Ishikawa (cell line): ENCODE measurements around the gene FIZ1.

Experiments
- CEBPB ChIP-seq: IDR thresholded peaks from 2 replicates; pipeline ENCODE4 v1.6.1; 2012
- CREB1 ChIP-seq: IDR thresholded peaks from 2 replicates; pipeline ENCODE4 v1.6.1; 2012; ENCODE audit warnings: low read depth
- EGR1 ChIP-seq: IDR thresholded peaks from 2 replicates; pipeline ENCODE4 v1.6.1; 2012
- EP300 ChIP-seq: IDR thresholded peaks from 2 replicates; pipeline ENCODE4 v1.6.1; 2012; ENCODE audit warnings: borderline replicate concordance
- FOXM1 ChIP-seq: IDR thresholded peaks from 2 replicates; pipeline ENCODE4 v1.6.1; 2012; ENCODE audit warnings: low read depth, borderline replicate concordance
- NFIC ChIP-seq: IDR thresholded peaks from 2 replicates; pipeline ENCODE4 v1.6.1; 2012
- RAD21 ChIP-seq: IDR thresholded peaks from 2 replicates; pipeline ENCODE4 v1.6.1; 2012; ENCODE audit warnings: low read depth
- REST ChIP-seq: IDR thresholded peaks from 2 replicates; pipeline ENCODE4 v1.6.1; 2012; ENCODE audit warnings: low read depth, mild to moderate bottlenecking
- TAF1 ChIP-seq: IDR thresholded peaks from 2 replicates; pipeline ENCODE4 v1.6.1; 2012; ENCODE audit warnings: low read depth, mild to moderate bottlenecking
- TCF12 ChIP-seq: IDR thresholded peaks from 2 replicates; pipeline ENCODE4 v1.6.1; 2012; ENCODE audit warnings: low read depth
- TEAD4 ChIP-seq: IDR thresholded peaks from 2 replicates; pipeline ENCODE4 v1.6.1; 2012
- YY1 ChIP-seq: IDR thresholded peaks from 2 replicates; pipeline ENCODE4 v1.6.1; 2012; ENCODE audit warnings: low read depth
- ZBTB7A ChIP-seq: IDR thresholded peaks from 2 replicates; pipeline ENCODE4 v1.6.1; 2012; ENCODE audit warnings: low read depth
- TF ChIP-seq, protein P1 (sequence below): IDR thresholded peaks from 2 replicates; pipeline ENCODE4 v1.6.1; 2012
- TF ChIP-seq, protein P2 (sequence below): IDR thresholded peaks from 2 replicates; pipeline ENCODE4 v1.6.1; 2012

FIZ1 gene

GRCh38 chr19:55619286-55619685 lies 20.0 kb upstream of the FIZ1 start:
- TF ChIP-seq ZBTB7A (no peak), TAF1 (no peak), EP300 (no peak), CREB1 (no peak)
- TF ChIP-seq, protein P1, sequence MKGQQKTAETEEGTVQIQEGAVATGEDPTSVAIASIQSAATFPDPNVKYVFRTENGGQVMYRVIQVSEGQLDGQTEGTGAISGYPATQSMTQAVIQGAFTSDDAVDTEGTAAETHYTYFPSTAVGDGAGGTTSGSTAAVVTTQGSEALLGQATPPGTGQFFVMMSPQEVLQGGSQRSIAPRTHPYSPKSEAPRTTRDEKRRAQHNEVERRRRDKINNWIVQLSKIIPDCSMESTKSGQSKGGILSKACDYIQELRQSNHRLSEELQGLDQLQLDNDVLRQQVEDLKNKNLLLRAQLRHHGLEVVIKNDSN: no peak

DNA sequence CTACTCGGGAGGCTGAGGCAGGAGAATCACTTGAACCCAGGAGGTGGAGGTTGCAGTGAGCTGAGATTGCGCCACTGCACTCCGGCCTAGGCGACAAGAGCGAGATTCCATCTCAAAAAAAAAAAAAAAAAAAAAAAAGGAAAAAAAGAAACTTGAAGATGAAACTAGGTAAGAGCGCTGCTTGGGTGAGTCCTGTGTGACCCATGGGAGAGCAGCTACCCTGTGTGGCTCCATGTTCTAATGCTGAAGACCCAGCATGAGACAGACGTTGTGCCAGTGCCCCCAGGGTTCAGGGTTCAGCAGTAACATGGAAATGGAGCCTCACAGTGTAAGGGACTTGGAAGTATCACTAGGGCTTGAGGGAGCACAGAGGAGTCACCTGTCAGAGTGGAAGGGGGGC lies 19.1 kb upstream of the FIZ1 start:
- TF ChIP-seq TCF12 (no peak), TEAD4 (no peak)

- TF ChIP-seq TCF12 (no peak), FOXM1 (no peak), EGR1 (no peak), YY1 (no peak), CREB1 (no peak), NFIC (no peak), ZBTB7A (no peak), RAD21 (no peak), REST (no peak), CEBPB (no peak), TAF1 (no peak), EP300 (no peak), TEAD4 (no peak)
- TF ChIP-seq, protein P1: no peak
- TF ChIP-seq, protein P2, sequence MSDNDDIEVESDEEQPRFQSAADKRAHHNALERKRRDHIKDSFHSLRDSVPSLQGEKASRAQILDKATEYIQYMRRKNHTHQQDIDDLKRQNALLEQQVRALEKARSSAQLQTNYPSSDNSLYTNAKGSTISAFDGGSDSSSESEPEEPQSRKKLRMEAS: no peak
These were observed 18.1 kb upstream of the FIZ1 start for GRCh38 chr19:55617426-55617825.

- TF ChIP-seq TCF12: no peak
- TF ChIP-seq CREB1: no peak
- no peak for TF ChIP-seq EGR1
- TF ChIP-seq CEBPB: no peak
- TF ChIP-seq RAD21: no peak
- no peak for TF ChIP-seq ZBTB7A
- no peak for TF ChIP-seq TEAD4
- no peak for TF ChIP-seq EP300
- no peak for TF ChIP-seq YY1
- TF ChIP-seq, protein P1: no peak
- TF ChIP-seq FOXM1: no peak
- TF ChIP-seq, protein P2: no peak
- no peak for TF ChIP-seq REST
- TF ChIP-seq NFIC: no peak
- TF ChIP-seq TAF1: no peak
These were observed 17.1 kb upstream of the FIZ1 start for GRCh38 chr19:55616395-55616875.

DNA sequence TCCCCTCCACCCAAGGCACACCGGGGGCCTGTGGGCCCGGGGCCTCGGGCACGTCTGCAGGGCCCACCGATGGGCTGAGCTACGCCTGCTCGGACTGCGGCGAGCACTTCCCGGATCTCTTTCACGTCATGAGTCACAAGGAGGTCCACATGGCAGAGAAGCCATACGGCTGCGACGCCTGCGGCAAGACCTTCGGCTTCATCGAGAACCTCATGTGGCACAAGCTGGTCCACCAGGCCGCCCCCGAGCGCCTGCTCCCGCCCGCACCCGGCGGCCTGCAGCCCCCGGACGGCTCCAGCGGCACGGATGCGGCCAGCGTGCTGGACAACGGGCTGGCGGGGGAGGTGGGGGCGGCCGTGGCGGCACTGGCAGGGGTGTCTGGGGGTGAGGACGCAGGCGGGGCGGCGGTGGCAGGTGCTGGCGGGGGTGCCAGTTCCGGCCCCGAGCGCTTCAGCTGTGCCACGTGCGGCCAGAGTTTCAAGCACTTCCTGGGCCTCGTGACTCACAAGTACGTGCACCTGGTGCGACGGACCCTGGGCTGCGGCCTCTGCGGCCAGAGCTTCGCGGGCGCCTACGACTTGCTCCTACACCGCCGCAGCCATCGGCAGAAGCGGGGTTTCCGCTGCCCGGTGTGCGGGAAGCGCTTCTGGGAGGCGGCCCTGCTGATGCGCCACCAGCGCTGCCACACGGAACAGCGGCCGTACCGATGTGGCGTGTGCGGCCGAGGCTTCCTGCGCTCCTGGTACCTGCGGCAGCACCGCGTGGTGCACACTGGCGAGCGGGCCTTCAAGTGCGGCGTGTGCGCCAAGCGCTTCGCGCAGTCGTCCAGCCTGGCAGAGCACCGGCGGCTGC lies 16.5 kb upstream of the FIZ1 start:
- TF ChIP-seq, protein P2: no peak
- TF ChIP-seq CREB1: no peak
- no peak for TF ChIP-seq TCF12
- TF ChIP-seq ZBTB7A: no peak
- TF ChIP-seq TEAD4: no peak
- no peak for TF ChIP-seq TAF1
- no peak for TF ChIP-seq CEBPB
- no peak for TF ChIP-seq FOXM1
- TF ChIP-seq, protein P1: no peak
- no peak for TF ChIP-seq EP300
- no peak for TF ChIP-seq REST
- no peak for TF ChIP-seq RAD21
- TF ChIP-seq NFIC: no peak
- no peak for TF ChIP-seq YY1
- no peak for TF ChIP-seq EGR1
